GM19397 (cell line): Measurements from ENCODE around the gene ZNF613.
"Not testable (repeated sequence)": the region's sequence is repeated elsewhere in the genome, so short reads cannot be mapped to it uniquely, and the experiment has no call there.

Experiments
- ATAC-seq: cut with Tn5 transposase; IDR thresholded peaks from one replicate; pipeline ENCODE4 v1.9.1; 2021; ENCODE audit warnings: mild to moderate bottlenecking, moderate library complexity; ENCODE audit not compliant: unreplicated experiment

The ZNF613 gene

GRCh38 chr19:51926784-51927741 is at the start of gene ZNF613:
Gene ZNF613, plus strand, starts transcription at chr19:51927472. Its CDS starts 8,749 bp downstream, at chr19:51936221.
- peak; percentile 90 for ATAC-seq

- no peak for ATAC-seq
Measured at GRCh38 chr19:51882518-51882917, 44.8 kb upstream of the ZNF613 start.

GRCh38 chr19:51884713-51885112 is 42.6 kb upstream of the ZNF613 start:
- ATAC-seq = no peak

- ATAC-seq = no peak
Measured at GRCh38 chr19:51887522-51888498, 39.5 kb upstream of the ZNF613 start, which contains the start of gene ZNF577. Gene ZNF577, minus strand, starts transcription at chr19:51887951. Its CDS starts 7,569 bp downstream, at chr19:51880382.

GRCh38 chr19:51889934-51890333 is 37.3 kb upstream of the ZNF613 start:
- ATAC-seq = no peak

GRCh38 chr19:51891193-51891747 is 36.0 kb upstream of the ZNF613 start:
- no peak for ATAC-seq

- ATAC-seq = no peak
Measured at GRCh38 chr19:51901860-51902259, 25.4 kb upstream of the ZNF613 start.

GRCh38 chr19:51903192-51903591 is 24.1 kb upstream of the ZNF613 start:
- ATAC-seq = no peak

GRCh38 chr19:51904331-51905165 is 22.7 kb upstream of the ZNF613 start, which contains the start of gene ZNF649:
Gene ZNF649, minus strand, starts transcription at chr19:51905017. Its CDS starts 4,910 bp downstream, at chr19:51900107.
- peak; percentile 93 for ATAC-seq

GRCh38 chr19:51905206-51905605 is 22.1 kb upstream of the ZNF613 start:
- ATAC-seq = no peak

GRCh38 chr19:51905639-51906038 is 21.6 kb upstream of the ZNF613 start:
- not testable (repeated sequence) for ATAC-seq

- not testable (repeated sequence) for ATAC-seq
Measured at GRCh38 chr19:51906108-51906507, 21.2 kb upstream of the ZNF613 start.

- ATAC-seq = not testable (repeated sequence)
Measured at GRCh38 chr19:51907981-51908380, 19.3 kb upstream of the ZNF613 start.

GRCh38 chr19:51915324-51915867 is 11.9 kb upstream of the ZNF613 start:
- no peak for ATAC-seq

- ATAC-seq = no peak
Measured at GRCh38 chr19:51916167-51916566, 11.1 kb upstream of the ZNF613 start.

- ATAC-seq = no peak
Measured at GRCh38 chr19:51919606-51920005, 7.7 kb upstream of the ZNF613 start.

- ATAC-seq = no peak
Measured at GRCh38 chr19:51921949-51922348, 5.3 kb upstream of the ZNF613 start.

- no peak for ATAC-seq
Measured at GRCh38 chr19:51926426-51926783, 867 bp upstream of the ZNF613 start.

- ATAC-seq = no peak
Measured at GRCh38 chr19:51927859-51928258, 587 bp downstream of the ZNF613 start.

- no peak for ATAC-seq
Measured at GRCh38 chr19:51931921-51932320, 4.6 kb downstream of the ZNF613 start.
